GM12801 (cell line): Measurements from ENCODE around the gene YKT6.

ENCODE experiments used
- CTCF ChIP-seq: IDR thresholded peaks from one replicate; pipeline ENCODE4 v1.5.1; 2011; ENCODE audit warnings: control low read depth; ENCODE audit not compliant: insufficient read length; ENCODE audit errors: extremely low read depth

The YKT6 gene

GRCh38 chr7:44223362-44224079 is 22.7 kb downstream of the YKT6 start:
- no peak for TF ChIP-seq CTCF

GRCh38 chr7:44224080-44224973 is 23.5 kb downstream of the YKT6 start:
- no peak for TF ChIP-seq CTCF

GRCh38 chr7:44224974-44225565 is 24.3 kb downstream of the YKT6 start:
- no peak for TF ChIP-seq CTCF

- no peak for TF ChIP-seq CTCF
Measured at GRCh38 chr7:44225566-44226395, 25.0 kb downstream of the YKT6 start.

GRCh38 chr7:44226396-44226753 is 25.6 kb downstream of the YKT6 start:
- no peak for TF ChIP-seq CTCF

- no peak for TF ChIP-seq CTCF
Measured at GRCh38 chr7:44227911-44228310, 27.1 kb downstream of the YKT6 start.
